Lung (tissue), 12 donors: ENCODE results near the gene TGFBR1. TPM values are rescaled to one million over a fixed set of nuclear protein-coding genes. Genes with fewer than 3 reads are reported as not detected.

ENCODE experiments used
- ATAC-seq: fragments of 200-7000 bp; cut with Tn5 transposase; one replicate; pipeline ENCODE4 v1.9.1; 2020; ENCODE audit warnings: moderate number of reproducible peaks; ENCODE audit not compliant: insufficient read depth, low FRiP score
- DNase-seq, 3 donors: peaks; one replicate each; pipeline ENCODE4 v3.0.0-alpha.2; 2013 to 2017
- H3K27ac ChIP-seq, 2 donors: one replicate each; pipeline ENCODE4 v1.5.1; 2013; ENCODE audit warnings: mild to moderate bottlenecking in 2 of 2, moderate library complexity in 2 of 2, control low read depth in 1 of 2, inconsistent platforms in 1 of 2, low read depth in 1 of 2, low read length in 1 of 2
- H3K27me3 ChIP-seq, 3 donors: one replicate each; pipeline ENCODE4 v1.5.1; 2013; ENCODE audit warnings: low read length in 2 of 3; ENCODE audit not compliant: control insufficient read depth in 3 of 3, insufficient read depth in 3 of 3
- H3K36me3 ChIP-seq, 4 donors: one replicate each; pipeline ENCODE4 v1.5.1; 2013; ENCODE audit warnings: low read length in 4 of 4, mild to moderate bottlenecking in 1 of 4, moderate library complexity in 1 of 4; ENCODE audit not compliant: control insufficient read depth in 4 of 4, insufficient read depth in 4 of 4
- H3K4me1 ChIP-seq, 5 donors: one replicate each; pipeline ENCODE4 v1.5.1; 2013; ENCODE audit warnings: low read length in 5 of 5, mild to moderate bottlenecking in 2 of 5, moderate library complexity in 1 of 5; ENCODE audit not compliant: control insufficient read depth in 5 of 5, insufficient read depth in 5 of 5
- H3K4me3 ChIP-seq: one replicate; pipeline ENCODE4 v1.5.1; 2013; ENCODE audit warnings: mild to moderate bottlenecking, control low read depth, moderate library complexity
- H3K9ac ChIP-seq, 2 donors: one replicate each; pipeline ENCODE4 v1.5.1; 2013; ENCODE audit warnings: low read length in 2 of 2, control low read depth in 1 of 2; ENCODE audit not compliant: insufficient read depth in 1 of 2
- H3K9me3 ChIP-seq, 4 donors: one replicate each; pipeline ENCODE4 v1.5.1; 2013; ENCODE audit warnings: low read length in 3 of 4, mild to moderate bottlenecking in 1 of 4, moderate library complexity in 1 of 4; ENCODE audit not compliant: control insufficient read depth in 4 of 4, insufficient read depth in 3 of 4
- WGBS, 2 donors: extraction: QIAGEN DNeasy Blood & Tissue Kit; methylation state at CpG; one replicate each; pipeline ENCODE4 v1.1.7; 2013; 5-methylcytosine and 5-hydroxymethylcytosine counted together
- polyA plus RNA-seq, 2 donors: library from polyadenylated mRNA; stranded (reverse); fragments of 200-250 nt; gene quantifications; one replicate each; pipeline ENCODE4 v1.2.1, GENCODE V29; 2013
- total RNA-seq, 2 donors: library from RNA; depleted of rRNA in 1 of 2; stranded (reverse); fragments of >200 nt in 1 of 2; gene quantifications; one replicate each; pipeline ENCODE4 v1.2.1, GENCODE V29; 2014 to 2021
- TF ChIP-seq, protein P1 (sequence below): IDR thresholded peaks from 2 replicates; pipeline ENCODE4 v1.5.1; 2012; ENCODE audit warnings: mild to moderate bottlenecking; ENCODE audit errors: control extremely low read depth, extremely low read depth
- donor health status: control.
- donor health status: control.
- donor health status: Bipolar disorder and iron deficiency.
- donor health status: healthy.
- donor health status: DM: yes; HTN: yes; CAD: no.

Gene TGFBR1
- total and polyA plus RNA-seq, 4 donors, result 14.2 to 73.2 (median 28.9) TPM

DNA sequence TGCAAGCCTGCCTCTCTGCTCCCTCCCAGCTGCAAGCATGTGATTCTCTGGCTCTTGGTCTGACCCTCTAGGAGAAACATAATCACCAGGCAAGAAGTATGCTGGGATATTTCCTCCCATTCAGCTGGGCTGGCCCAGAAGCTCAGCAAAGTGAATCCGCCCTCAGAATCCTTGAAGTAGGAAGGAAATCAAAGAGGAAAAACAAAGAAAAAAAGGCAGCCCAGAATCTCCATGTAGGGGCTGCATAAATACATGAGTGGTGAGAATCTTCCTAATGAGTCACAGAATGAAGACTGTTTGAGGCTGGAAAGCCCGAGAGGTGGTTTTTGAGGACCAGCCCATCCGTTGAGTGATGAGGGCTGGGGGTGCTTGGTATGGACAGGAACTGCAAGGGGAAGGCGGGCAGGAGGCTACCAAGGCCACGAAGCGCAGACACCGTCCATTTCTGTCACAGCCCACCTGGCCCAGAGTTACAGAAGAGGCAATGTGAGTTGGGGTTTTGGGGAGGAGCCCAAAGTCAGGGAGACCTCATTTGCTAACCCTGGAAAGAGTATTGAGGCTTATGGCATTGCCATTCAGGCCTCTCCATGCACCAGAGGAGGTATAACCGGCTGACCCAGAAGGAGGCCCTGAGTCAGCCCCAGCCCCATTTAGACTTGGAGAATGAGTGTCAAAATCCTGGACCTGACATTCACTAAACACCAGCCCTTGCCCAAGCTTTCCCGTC is 33.4 kb upstream of the TGFBR1 start:
- Histone ChIP-seq H3K27ac (peak overlapping the region in 1 of 2 donors; percentile 32), H3K27me3 (no peaks in the 10 kb centered on the region), H3K36me3 (peaks cover 0 to 3% (median under 1%) of the 10 kb centered on the region in 4 donors), H3K9ac (no peak overlapping the region), H3K4me1 (peaks cover 0 to 13% (median 3%) of the 10 kb centered on the region in 5 donors), H3K4me3 (no peak overlapping the region), H3K9me3 (no peaks in the 10 kb centered on the region)
- DNase-seq (peak in 1 of 3 donors; percentile 47), ATAC-seq (no peak)
- 76 to 88% methylated on average over 9 of the region's 9 CpGs for WGBS, 2 donors
- TF ChIP-seq, protein P1, sequence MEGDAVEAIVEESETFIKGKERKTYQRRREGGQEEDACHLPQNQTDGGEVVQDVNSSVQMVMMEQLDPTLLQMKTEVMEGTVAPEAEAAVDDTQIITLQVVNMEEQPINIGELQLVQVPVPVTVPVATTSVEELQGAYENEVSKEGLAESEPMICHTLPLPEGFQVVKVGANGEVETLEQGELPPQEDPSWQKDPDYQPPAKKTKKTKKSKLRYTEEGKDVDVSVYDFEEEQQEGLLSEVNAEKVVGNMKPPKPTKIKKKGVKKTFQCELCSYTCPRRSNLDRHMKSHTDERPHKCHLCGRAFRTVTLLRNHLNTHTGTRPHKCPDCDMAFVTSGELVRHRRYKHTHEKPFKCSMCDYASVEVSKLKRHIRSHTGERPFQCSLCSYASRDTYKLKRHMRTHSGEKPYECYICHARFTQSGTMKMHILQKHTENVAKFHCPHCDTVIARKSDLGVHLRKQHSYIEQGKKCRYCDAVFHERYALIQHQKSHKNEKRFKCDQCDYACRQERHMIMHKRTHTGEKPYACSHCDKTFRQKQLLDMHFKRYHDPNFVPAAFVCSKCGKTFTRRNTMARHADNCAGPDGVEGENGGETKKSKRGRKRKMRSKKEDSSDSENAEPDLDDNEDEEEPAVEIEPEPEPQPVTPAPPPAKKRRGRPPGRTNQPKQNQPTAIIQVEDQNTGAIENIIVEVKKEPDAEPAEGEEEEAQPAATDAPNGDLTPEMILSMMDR, result no peak

DNA sequence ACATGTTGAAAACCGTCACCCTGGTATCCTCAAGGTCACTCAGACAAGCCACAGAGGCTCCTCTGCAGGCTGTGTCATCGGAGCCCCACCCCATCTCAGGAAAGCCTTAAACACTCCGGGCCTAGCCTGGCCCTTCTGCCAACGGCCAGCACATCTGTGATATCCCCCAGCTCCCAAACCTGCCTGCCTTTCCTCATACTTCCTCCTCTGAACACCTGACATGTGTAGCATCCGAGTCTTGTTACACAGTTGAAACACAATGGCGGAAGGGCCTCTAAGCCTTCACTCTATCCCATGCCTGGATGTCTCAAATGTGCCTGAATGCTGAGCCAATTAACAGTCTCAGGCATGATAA is 32.9 kb upstream of the TGFBR1 start:
- ATAC-seq, result no peak
- H3K27ac ChIP-seq, result no peak overlapping the region
- H3K9me3 ChIP-seq, result no peaks in the 10 kb centered on the region
- peaks cover 0 to 3% (median under 1%) of the 10 kb centered on the region in 4 donors for H3K36me3 ChIP-seq
- H3K9ac ChIP-seq, result no peak overlapping the region
- peaks cover 0 to 13% (median 3%) of the 10 kb centered on the region in 5 donors for H3K4me1 ChIP-seq
- DNase-seq, result no peak
- H3K27me3 ChIP-seq, result no peaks in the 10 kb centered on the region
- H3K4me3 ChIP-seq, result no peak overlapping the region
- TF ChIP-seq, protein P1, result no peak
- 80 to 82% methylated on average over 6 of the region's 6 CpGs for WGBS, 2 donors

DNA sequence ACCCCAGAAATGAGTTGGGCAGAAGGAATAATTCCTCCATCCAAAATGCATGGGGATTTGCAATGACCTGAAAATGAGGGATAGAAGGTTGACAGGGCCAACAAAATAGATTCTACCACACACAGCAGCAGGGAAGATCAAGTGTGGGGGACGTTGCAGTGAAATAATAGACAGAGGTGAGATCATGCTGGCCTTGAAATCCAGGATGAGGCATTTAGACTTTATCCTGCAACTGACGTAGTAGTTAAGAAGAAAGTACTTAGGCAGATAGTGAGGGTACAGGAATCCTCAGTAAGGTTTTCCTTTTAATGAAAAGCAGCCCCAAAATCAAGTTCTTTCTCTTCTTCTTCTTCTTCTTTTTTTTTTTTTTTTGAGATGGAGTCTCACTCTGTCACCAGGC is 31.6 kb upstream of the TGFBR1 start:
- Histone ChIP-seq H3K4me3 (no peak overlapping the region), H3K9me3 (no peaks in the 10 kb centered on the region), H3K27me3 (no peaks in the 10 kb centered on the region), H3K9ac (no peak overlapping the region), H3K36me3 (peaks cover 0 to 1% (median 0%) of the 10 kb centered on the region in 4 donors), H3K4me1 (peaks cover 0 to 13% (median 3%) of the 10 kb centered on the region in 5 donors), H3K27ac (no peak overlapping the region)
- no peak for ATAC-seq
- TF ChIP-seq, protein P1, result no peak
- 67 to 76% methylated on average over 2 of the region's 2 CpGs for WGBS, 2 donors
- no peak for DNase-seq
